HCT116 (cell line): Measurements from ENCODE around the gene NRP1. TPM values are rescaled to one million over a fixed set of nuclear protein-coding genes. Genes with fewer than 3 reads are reported as not detected.
A peak's percentile ranks its signal among the peaks of the same experiment; 100 is the strongest.

ENCODE experiments used
- ATAC-seq: fragments of 200-7000 bp; cut with Tn5 transposase; 2 replicates; pipeline ENCODE4 v1.9.1; 2020; ENCODE audit warnings: mild to moderate bottlenecking, moderate library complexity
- BruUV-seq: library from RNA; stranded (reverse); fragments of 400-500 nt; replicated peaks from 2 replicates; lab custom pipeline; 2021; lab: Mats Ljungman, UMichigan
- CTCF ChIA-PET: fragments of 300-600 bp; sonication (Branson Sonifier 250); formaldehyde crosslinking; loops from one replicate; lab custom pipeline; 2021; ENCODE audit warnings: antibody characterized with exemption; lab: Charles Lee
- POLR2A ChIA-PET: fragments of 300-600, 350-600 bp; sonication (Branson Sonifier 250); formaldehyde crosslinking; loops from one replicate; lab custom pipeline; 2021; ENCODE audit warnings: antibody characterized with exemption; lab: Charles Lee
- RAD21 ChIA-PET, 2 experiments: fragments of 300-600 bp; sonication (Branson Sonifier 250); formaldehyde crosslinking; loops; one replicate each; lab custom pipeline; 2023; ENCODE audit warnings: low total read pairs in 2 of 2; ENCODE audit not compliant: uncharacterized antibody in 2 of 2, unreplicated experiment in 2 of 2, low non-redundant PET in 1 of 2; lab: Charles Lee
- DNase-seq: peaks from one replicate; pipeline ENCODE4 v3.0.0-alpha.2; 2010; ENCODE audit warnings: low read depth, low spot score
- H2AFZ ChIP-seq: fragments of 200-600 bp; shearing (Covaris generic), sonication (generic); 2 replicates; pipeline ENCODE4 v1.6.1; 2017; ENCODE audit warnings: low read depth, mixed run types, mixed read lengths, antibody characterized with exemption, low read length; ENCODE audit not compliant: poor library complexity, severe bottlenecking
- H3K27ac ChIP-seq: 2 replicates; pipeline ENCODE4 v1.5.1; 2012; ENCODE audit warnings: low read depth, low read length
- H3K27me3 ChIP-seq: fragments of 200-600 bp; sonication (generic); 2 replicates; pipeline ENCODE4 v1.6.1; 2016; ENCODE audit warnings: mixed run types, low read length, mixed read lengths; ENCODE audit not compliant: insufficient read depth
- H3K36me3 ChIP-seq, 2 experiments: fragments of 200-500 bp in 1 of 2; fragments of 200-600 bp in 1 of 2; sonication (Bioruptor generic) in 1 of 2; sonication (generic) in 1 of 2; 2 replicates each; pipeline versions ENCODE4 v1.5.1 to v1.6.1; 2014 to 2016; ENCODE audit warnings: low read length in 2 of 2, inconsistent platforms in 1 of 2, mixed read lengths in 1 of 2, mixed run types in 1 of 2; ENCODE audit not compliant: insufficient read depth in 2 of 2, control insufficient read depth in 1 of 2
- H3K4me1 ChIP-seq, 2 experiments: fragments of 200-600 bp in 1 of 2; sonication (generic) in 1 of 2; 2 replicates each; pipeline versions ENCODE4 v1.5.1 to v1.6.1; 2012 to 2017; ENCODE audit warnings: low read length in 2 of 2, inconsistent platforms in 1 of 2, mild to moderate bottlenecking in 1 of 2, mixed read lengths in 1 of 2, mixed run types in 1 of 2, moderate library complexity in 1 of 2; ENCODE audit not compliant: insufficient read depth in 2 of 2, control insufficient read depth in 1 of 2
- H3K4me2 ChIP-seq: fragments of 200-600 bp; sonication (generic); 2 replicates; pipeline ENCODE4 v1.6.1; 2017; ENCODE audit warnings: mixed run types, low read length, mixed read lengths
- H3K4me3 ChIP-seq, 2 experiments: fragments of 200-600 bp in 1 of 2; sonication (generic) in 1 of 2; replicated peaks in 1 of 2; 2 replicates each; pipeline ENCODE4 v1.5.1; 2011 to 2016; ENCODE audit warnings: low read length in 2 of 2, control low read depth in 1 of 2, low read depth in 1 of 2, mild to moderate bottlenecking in 1 of 2, mixed read lengths in 1 of 2, mixed run types in 1 of 2
- H3K79me2 ChIP-seq: fragments of 200-600 bp; sonication (generic); 2 replicates; pipeline ENCODE4 v1.6.1; 2017; ENCODE audit warnings: mild to moderate bottlenecking, mixed run types, low read length, moderate library complexity, mixed read lengths; ENCODE audit not compliant: insufficient read depth
- H3K9ac ChIP-seq: fragments of 200-600 bp; sonication (generic); 2 replicates; pipeline ENCODE4 v1.6.1; 2016; ENCODE audit warnings: low read length, mixed read lengths
- H3K9me2 ChIP-seq: fragments of 200-600 bp; sonication (generic), shearing (Covaris generic); 2 replicates; pipeline ENCODE4 v1.6.1; 2017; ENCODE audit warnings: mixed run types, mild to moderate bottlenecking, moderate library complexity; ENCODE audit not compliant: insufficient read depth
- H3K9me3 ChIP-seq, 2 experiments: fragments of 200-500 bp in 1 of 2; fragments of 200-600 bp in 1 of 2; sonication (Bioruptor generic) in 1 of 2; sonication (generic) in 1 of 2; 2 replicates each; pipeline ENCODE4 v1.6.1; 2014 to 2017; ENCODE audit warnings: low read length in 2 of 2, mixed read lengths in 2 of 2, inconsistent platforms in 1 of 2, low read depth in 1 of 2, mild to moderate bottlenecking in 1 of 2, mixed run types in 1 of 2, moderate library complexity in 1 of 2; ENCODE audit not compliant: control insufficient read depth in 1 of 2, insufficient read depth in 1 of 2
- H4K20me1 ChIP-seq: fragments of 200-600 bp; sonication (generic), shearing (Covaris generic); 2 replicates; pipeline ENCODE4 v1.6.1; 2017; ENCODE audit warnings: mixed run types, mild to moderate bottlenecking, moderate library complexity; ENCODE audit not compliant: insufficient read depth
- FOSL1 ChIP-seq: IDR thresholded peaks from 2 replicates; pipeline ENCODE4 v1.6.1; 2012; ENCODE audit warnings: low read depth
- JUND ChIP-seq: IDR thresholded peaks from 2 replicates; pipeline ENCODE4 v1.6.1; 2012
- POLR2AphosphoS5 ChIP-seq: IDR thresholded peaks from 2 replicates; pipeline ENCODE4 v1.6.1; 2011; ENCODE audit warnings: mild to moderate bottlenecking, low read depth, low read length, moderate library complexity
- TCF7L2 ChIP-seq: IDR thresholded peaks from 2 replicates; pipeline ENCODE4 v1.7.0; 2011; ENCODE audit warnings: borderline replicate concordance, inconsistent platforms; ENCODE audit not compliant: insufficient read depth, insufficient read length; ENCODE audit errors: extremely low read depth
- ZFX ChIP-seq: fragments of 450-650 bp; IDR thresholded peaks from 2 replicates; pipeline ENCODE4 v1.6.1; 2017
- intact Hi-C: fragments of 100-400 bp; cut with micrococcal nuclease; formaldehyde crosslinking; loops from 2 replicates; pipeline ENCODE4 v1.10.0; 2022
- total RNA-seq: library from RNA; stranded (reverse); gene quantifications from one replicate; pipeline ENCODE4 v1.2.1, GENCODE V29; 2021; ENCODE audit not compliant: unreplicated experiment
- TF ChIP-seq, protein P1 (sequence below), 3 experiments: fragments of 200-600 bp in 1 of 3; sonication (generic) in 1 of 3; IDR thresholded peaks in 2 of 3; conservative IDR thresholded peaks in 1 of 3; 2 replicates each; pipeline ENCODE4 v1.5.1; 2012 to 2017; ENCODE audit warnings: low read depth in 2 of 3, low read length in 2 of 3, antibody characterized with exemption in 1 of 3, borderline replicate concordance in 1 of 3, control low read depth in 1 of 3, mild to moderate bottlenecking in 1 of 3, mixed read lengths in 1 of 3, mixed run types in 1 of 3, moderate library complexity in 1 of 3; ENCODE audit not compliant: insufficient read depth in 1 of 3
- TF ChIP-seq, protein P2 (sequence below): IDR thresholded peaks from 2 replicates; pipeline ENCODE4 v1.6.1; 2012
- TF ChIP-seq, protein P3 (sequence below): IDR thresholded peaks from 2 replicates; pipeline ENCODE4 v1.6.1; 2012; ENCODE audit warnings: low read depth
- TF ChIP-seq, protein P4 (sequence below): IDR thresholded peaks from 2 replicates; pipeline ENCODE4 v1.6.1; 2011; ENCODE audit warnings: mild to moderate bottlenecking, low read length, moderate library complexity; ENCODE audit not compliant: insufficient replicate concordance; ENCODE audit errors: extremely low read depth

The NRP1 gene
- total RNA-seq, 1 experiment from 2014 or later = 3.8 TPM

DNA sequence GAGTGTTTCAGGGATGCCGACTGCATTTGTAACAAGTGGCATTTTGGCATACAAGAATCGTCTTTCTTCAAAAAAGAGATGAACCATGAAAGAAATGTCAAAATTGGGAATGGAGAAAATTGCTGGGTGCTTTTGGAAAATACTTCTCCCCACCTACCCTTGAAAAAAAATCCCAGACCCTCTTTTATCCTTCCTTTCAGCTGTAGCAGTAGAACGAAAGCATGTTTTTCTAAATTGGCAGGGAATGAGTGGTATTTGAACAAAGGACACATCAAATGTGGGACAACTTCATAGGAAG lies 187.5 kb downstream of the NRP1 start:
- Histone ChIP-seq H3K27me3 (no peaks in the 10 kb centered on the region), H3K4me3 (no peak overlapping the region), H3K9ac (no peak overlapping the region), H3K27ac (no peak overlapping the region), H3K79me2 (no peaks in the 10 kb centered on the region), H3K9me3 (no peaks in the 10 kb centered on the region), H3K36me3 (no peaks in the 10 kb centered on the region), H4K20me1 (no peaks in the 10 kb centered on the region), H2AFZ (no peak overlapping the region), H3K9me2 (no peaks in the 10 kb centered on the region), H3K4me1 (peaks cover 22 to 39% of the 10 kb centered on the region in 2 experiments), H3K4me2 (no peak overlapping the region)
- DNase-seq (no peak), ATAC-seq (no peak)
- TF ChIP-seq, protein P1, sequence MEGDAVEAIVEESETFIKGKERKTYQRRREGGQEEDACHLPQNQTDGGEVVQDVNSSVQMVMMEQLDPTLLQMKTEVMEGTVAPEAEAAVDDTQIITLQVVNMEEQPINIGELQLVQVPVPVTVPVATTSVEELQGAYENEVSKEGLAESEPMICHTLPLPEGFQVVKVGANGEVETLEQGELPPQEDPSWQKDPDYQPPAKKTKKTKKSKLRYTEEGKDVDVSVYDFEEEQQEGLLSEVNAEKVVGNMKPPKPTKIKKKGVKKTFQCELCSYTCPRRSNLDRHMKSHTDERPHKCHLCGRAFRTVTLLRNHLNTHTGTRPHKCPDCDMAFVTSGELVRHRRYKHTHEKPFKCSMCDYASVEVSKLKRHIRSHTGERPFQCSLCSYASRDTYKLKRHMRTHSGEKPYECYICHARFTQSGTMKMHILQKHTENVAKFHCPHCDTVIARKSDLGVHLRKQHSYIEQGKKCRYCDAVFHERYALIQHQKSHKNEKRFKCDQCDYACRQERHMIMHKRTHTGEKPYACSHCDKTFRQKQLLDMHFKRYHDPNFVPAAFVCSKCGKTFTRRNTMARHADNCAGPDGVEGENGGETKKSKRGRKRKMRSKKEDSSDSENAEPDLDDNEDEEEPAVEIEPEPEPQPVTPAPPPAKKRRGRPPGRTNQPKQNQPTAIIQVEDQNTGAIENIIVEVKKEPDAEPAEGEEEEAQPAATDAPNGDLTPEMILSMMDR (IDR thresholded peaks at IDR 0.05 in 2 of 3, conservative IDR thresholded peaks at IDR 0.05 in 1 of 3; ENCODE audit: borderline replicate concordance in 1 of 3, insufficient read depth in 1 of 3, low read depth in 2 of 3, low read length in 2 of 3) = no peak
- TF ChIP-seq JUND = no peak
- CTCF ChIA-PET = interaction anchor here (1.0 kb wide), 1 partner anchor 9 kb away, joined by 3 read pairs; no protein-coding TSS in a partner anchor
- no TSS peak for BruUV-seq
- POLR2A ChIA-PET = no interaction called here
- intact Hi-C loops = no loop called here
- RAD21 ChIA-PET = no interaction called here

DNA sequence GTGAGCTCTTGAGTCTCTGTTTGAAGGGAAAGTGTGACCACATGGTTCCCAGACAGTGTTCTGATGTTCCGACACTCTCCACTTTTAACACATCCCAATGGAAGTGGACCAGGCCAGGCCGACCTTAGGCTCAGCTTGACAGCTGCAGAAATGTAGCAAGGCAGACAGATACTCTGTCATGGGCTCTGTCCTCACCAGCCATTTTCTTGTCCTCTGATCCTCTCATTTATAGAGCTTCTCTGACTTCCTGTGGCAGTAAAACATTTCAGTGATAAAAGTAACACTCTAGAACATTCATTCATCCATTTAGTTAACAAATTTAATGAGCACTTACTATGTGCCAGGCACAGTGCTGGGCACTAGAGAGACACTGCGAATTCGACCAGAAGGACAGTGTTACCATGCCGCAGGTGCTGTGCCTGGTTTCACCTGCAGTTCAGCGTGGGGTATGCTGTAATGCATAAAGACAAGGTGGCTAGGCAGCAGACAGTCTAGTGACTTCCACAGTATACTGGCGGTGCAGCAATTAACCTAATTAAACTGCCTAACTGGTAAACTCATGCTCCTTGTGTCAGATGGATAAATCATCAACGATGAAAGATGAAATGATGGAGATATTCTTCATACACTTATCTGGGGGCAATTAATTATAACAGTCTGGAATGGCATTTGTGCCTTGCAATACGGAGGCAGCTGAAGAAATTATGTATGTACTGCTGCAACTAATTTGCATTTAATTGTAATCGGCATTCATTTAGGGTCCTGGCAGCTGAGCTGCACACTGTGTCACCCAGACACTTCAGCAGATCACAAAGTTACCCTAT lies 188.1 kb downstream of the NRP1 start:
- Histone ChIP-seq H4K20me1 (no peaks in the 10 kb centered on the region), H3K27ac (no peak overlapping the region), H3K4me1 (peaks cover 22 to 39% of the 10 kb centered on the region in 2 experiments), H3K36me3 (no peaks in the 10 kb centered on the region), H3K9me3 (no peaks in the 10 kb centered on the region), H3K9me2 (no peaks in the 10 kb centered on the region), H2AFZ (peak overlapping the region; percentile 64), H3K9ac (no peak overlapping the region), H3K4me3 (no peak overlapping the region), H3K27me3 (no peaks in the 10 kb centered on the region), H3K79me2 (no peaks in the 10 kb centered on the region), H3K4me2 (peak overlapping the region; percentile 58)
- intact Hi-C loops = no loop called here
- DNase-seq (no peak), ATAC-seq (0 out of 2 replicates have a peak, but pooled peaks have one; percentile 4)
- POLR2A ChIA-PET = interaction anchor here (1.2 to 2.2 kb wide), 2 partner anchors 9 to 12 kb away, joined by 5 to 10 read pairs; no protein-coding TSS in a partner anchor
- CTCF ChIA-PET = interaction anchor here (1.1 to 1.2 kb wide), 2 partner anchors 9 to 31 kb away, joined by 5 to 7 read pairs; no protein-coding TSS in a partner anchor
- RAD21 ChIA-PET = interaction anchor here (0.8 kb wide), 2 partner anchors 136 to 141 kb away, joined by 3 to 5 read pairs; no protein-coding TSS in a partner anchor
- no TSS peak for BruUV-seq
- no peak for TF ChIP-seq FOSL1
- no peak for TF ChIP-seq POLR2AphosphoS5
- TF ChIP-seq, protein P2, sequence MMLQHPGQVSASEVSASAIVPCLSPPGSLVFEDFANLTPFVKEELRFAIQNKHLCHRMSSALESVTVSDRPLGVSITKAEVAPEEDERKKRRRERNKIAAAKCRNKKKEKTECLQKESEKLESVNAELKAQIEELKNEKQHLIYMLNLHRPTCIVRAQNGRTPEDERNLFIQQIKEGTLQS = no peak
- no peak; the same call in 1 of the 2 replicates for TF ChIP-seq JUND
- TF ChIP-seq ZFX = no peak
- TF ChIP-seq, protein P3, sequence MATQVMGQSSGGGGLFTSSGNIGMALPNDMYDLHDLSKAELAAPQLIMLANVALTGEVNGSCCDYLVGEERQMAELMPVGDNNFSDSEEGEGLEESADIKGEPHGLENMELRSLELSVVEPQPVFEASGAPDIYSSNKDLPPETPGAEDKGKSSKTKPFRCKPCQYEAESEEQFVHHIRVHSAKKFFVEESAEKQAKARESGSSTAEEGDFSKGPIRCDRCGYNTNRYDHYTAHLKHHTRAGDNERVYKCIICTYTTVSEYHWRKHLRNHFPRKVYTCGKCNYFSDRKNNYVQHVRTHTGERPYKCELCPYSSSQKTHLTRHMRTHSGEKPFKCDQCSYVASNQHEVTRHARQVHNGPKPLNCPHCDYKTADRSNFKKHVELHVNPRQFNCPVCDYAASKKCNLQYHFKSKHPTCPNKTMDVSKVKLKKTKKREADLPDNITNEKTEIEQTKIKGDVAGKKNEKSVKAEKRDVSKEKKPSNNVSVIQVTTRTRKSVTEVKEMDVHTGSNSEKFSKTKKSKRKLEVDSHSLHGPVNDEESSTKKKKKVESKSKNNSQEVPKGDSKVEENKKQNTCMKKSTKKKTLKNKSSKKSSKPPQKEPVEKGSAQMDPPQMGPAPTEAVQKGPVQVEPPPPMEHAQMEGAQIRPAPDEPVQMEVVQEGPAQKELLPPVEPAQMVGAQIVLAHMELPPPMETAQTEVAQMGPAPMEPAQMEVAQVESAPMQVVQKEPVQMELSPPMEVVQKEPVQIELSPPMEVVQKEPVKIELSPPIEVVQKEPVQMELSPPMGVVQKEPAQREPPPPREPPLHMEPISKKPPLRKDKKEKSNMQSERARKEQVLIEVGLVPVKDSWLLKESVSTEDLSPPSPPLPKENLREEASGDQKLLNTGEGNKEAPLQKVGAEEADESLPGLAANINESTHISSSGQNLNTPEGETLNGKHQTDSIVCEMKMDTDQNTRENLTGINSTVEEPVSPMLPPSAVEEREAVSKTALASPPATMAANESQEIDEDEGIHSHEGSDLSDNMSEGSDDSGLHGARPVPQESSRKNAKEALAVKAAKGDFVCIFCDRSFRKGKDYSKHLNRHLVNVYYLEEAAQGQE = no peak
- TF ChIP-seq, protein P4, sequence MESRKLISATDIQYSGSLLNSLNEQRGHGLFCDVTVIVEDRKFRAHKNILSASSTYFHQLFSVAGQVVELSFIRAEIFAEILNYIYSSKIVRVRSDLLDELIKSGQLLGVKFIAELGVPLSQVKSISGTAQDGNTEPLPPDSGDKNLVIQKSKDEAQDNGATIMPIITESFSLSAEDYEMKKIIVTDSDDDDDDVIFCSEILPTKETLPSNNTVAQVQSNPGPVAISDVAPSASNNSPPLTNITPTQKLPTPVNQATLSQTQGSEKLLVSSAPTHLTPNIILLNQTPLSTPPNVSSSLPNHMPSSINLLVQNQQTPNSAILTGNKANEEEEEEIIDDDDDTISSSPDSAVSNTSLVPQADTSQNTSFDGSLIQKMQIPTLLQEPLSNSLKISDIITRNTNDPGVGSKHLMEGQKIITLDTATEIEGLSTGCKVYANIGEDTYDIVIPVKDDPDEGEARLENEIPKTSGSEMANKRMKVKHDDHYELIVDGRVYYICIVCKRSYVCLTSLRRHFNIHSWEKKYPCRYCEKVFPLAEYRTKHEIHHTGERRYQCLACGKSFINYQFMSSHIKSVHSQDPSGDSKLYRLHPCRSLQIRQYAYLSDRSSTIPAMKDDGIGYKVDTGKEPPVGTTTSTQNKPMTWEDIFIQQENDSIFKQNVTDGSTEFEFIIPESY = no peak
- no peak for TF ChIP-seq TCF7L2
